Fibroblast of lung (primary cell): Measurements from ENCODE around the gene HAPLN2. TPM values are rescaled to one million over a fixed set of nuclear protein-coding genes. Genes with fewer than 3 reads are reported as not detected.
A peak's percentile ranks its signal among the peaks of the same experiment; 100 is the strongest.

ENCODE experiments used
- DNase-seq, 2 donors: peaks; one replicate each; pipeline versions ENCODE4 v3.0.0 to v3.0.0-alpha.2; 2010; ENCODE audit warnings: low read depth in 2 of 2
- H2AFZ ChIP-seq: 2 replicates; pipeline ENCODE4 v1.5.1; 2012; ENCODE audit warnings: low read length, control low read depth, inconsistent platforms
- H3K27ac ChIP-seq: 2 replicates; pipeline ENCODE4 v1.5.1; 2011; ENCODE audit warnings: low read length, control low read depth; ENCODE audit not compliant: insufficient read depth
- H3K27me3 ChIP-seq: 2 replicates; pipeline ENCODE4 v1.5.1; 2011; ENCODE audit warnings: mild to moderate bottlenecking, low read length; ENCODE audit not compliant: control insufficient read depth, insufficient read depth
- H3K36me3 ChIP-seq: 2 replicates; pipeline ENCODE4 v1.5.1; 2011; ENCODE audit warnings: low read length; ENCODE audit not compliant: control insufficient read depth, insufficient read depth
- H3K4me1 ChIP-seq: 2 replicates; pipeline ENCODE4 v1.5.1; 2011; ENCODE audit warnings: low read length; ENCODE audit not compliant: control insufficient read depth, insufficient read depth; ENCODE audit errors: extremely low read depth
- H3K4me2 ChIP-seq: 2 replicates; pipeline ENCODE4 v1.5.1; 2011; ENCODE audit warnings: low read length, control low read depth; ENCODE audit not compliant: insufficient read depth; ENCODE audit errors: extremely low read depth
- H3K4me3 ChIP-seq, 4 experiments: fragments of 200-600 bp in 1 of 4; sonication (generic) in 1 of 4; replicated peaks in 1 of 4; 2 replicates each; pipeline ENCODE4 v1.5.1; 2011 to 2016; ENCODE audit warnings: low read length in 4 of 4, low read depth in 3 of 4, mild to moderate bottlenecking in 3 of 4, control low read depth in 2 of 4, inconsistent platforms in 1 of 4, mixed read lengths in 1 of 4; ENCODE audit not compliant: insufficient read depth in 1 of 4; ENCODE audit errors: control extremely low read depth in 1 of 4
- H3K79me2 ChIP-seq: 2 replicates; pipeline ENCODE4 v1.5.1; 2012; ENCODE audit warnings: mild to moderate bottlenecking, low read length, inconsistent platforms; ENCODE audit not compliant: control insufficient read depth, insufficient read depth
- H3K9ac ChIP-seq: 2 replicates; pipeline ENCODE4 v1.5.1; 2011; ENCODE audit warnings: mild to moderate bottlenecking, low read length, control low read depth; ENCODE audit not compliant: insufficient read depth
- H3K9me3 ChIP-seq: 2 replicates; pipeline ENCODE4 v1.5.1; 2012; ENCODE audit warnings: low read depth, low read length; ENCODE audit not compliant: control insufficient read depth, insufficient read depth
- H4K20me1 ChIP-seq: 2 replicates; pipeline ENCODE4 v1.5.1; 2011; ENCODE audit warnings: low read length; ENCODE audit not compliant: control insufficient read depth, insufficient read depth; ENCODE audit errors: extremely low read depth
- EZH2 ChIP-seq: IDR thresholded peaks from 2 replicates; pipeline ENCODE4 v1.5.1; 2012; ENCODE audit warnings: low read length, control low read depth, mild to moderate bottlenecking; ENCODE audit errors: missing control alignments
- polyA plus RNA-seq, 2 donors: library from polyadenylated mRNA; depleted of rRNA in 1 of 2; stranded (reverse) in 1 of 2; unstranded in 1 of 2; fragments of >200 nt; gene quantifications; 2 replicates each; pipeline ENCODE4 v1.2.1, GENCODE V29; 2011 to 2012; ENCODE audit warnings: missing spikeins in 1 of 2
- total RNA-seq: library from RNA; depleted of rRNA; stranded (reverse); fragments of >200 nt; gene quantifications from 2 replicates; pipeline ENCODE4 v1.2.1, GENCODE V29; 2014
- TF ChIP-seq, protein P1 (sequence below), 2 donors: IDR thresholded peaks in 1 of 2; conservative IDR thresholded peaks in 1 of 2; 1 replicate in 1 of 2; 2 replicates in 1 of 2; pipeline ENCODE4 v1.5.1; 2011 to 2012; ENCODE audit warnings: low read length in 2 of 2, control low read depth in 1 of 2, inconsistent platforms in 1 of 2, low read depth in 1 of 2, mild to moderate bottlenecking in 1 of 2

HAPLN2 gene
- total and polyA plus RNA-seq, 2 donors (not counting 1 experiment from before 2014, with no cell fraction given), result not detected

- Histone ChIP-seq H3K79me2 (no peaks in the 10 kb centered on the region), H3K4me1 (peaks cover 42% of the 10 kb centered on the region), H3K9me3 (no peaks in the 10 kb centered on the region), H3K27ac (no peak overlapping the region), H3K9ac (no peak overlapping the region), H4K20me1 (no peaks in the 10 kb centered on the region), H2AFZ (no peak overlapping the region), H3K36me3 (no peaks in the 10 kb centered on the region), H3K4me3 (no peak overlapping the region), H3K27me3 (peaks cover 16% of the 10 kb centered on the region), H3K4me2 (no peak overlapping the region)
- TF ChIP-seq EZH2, result no peak
- TF ChIP-seq, protein P1, sequence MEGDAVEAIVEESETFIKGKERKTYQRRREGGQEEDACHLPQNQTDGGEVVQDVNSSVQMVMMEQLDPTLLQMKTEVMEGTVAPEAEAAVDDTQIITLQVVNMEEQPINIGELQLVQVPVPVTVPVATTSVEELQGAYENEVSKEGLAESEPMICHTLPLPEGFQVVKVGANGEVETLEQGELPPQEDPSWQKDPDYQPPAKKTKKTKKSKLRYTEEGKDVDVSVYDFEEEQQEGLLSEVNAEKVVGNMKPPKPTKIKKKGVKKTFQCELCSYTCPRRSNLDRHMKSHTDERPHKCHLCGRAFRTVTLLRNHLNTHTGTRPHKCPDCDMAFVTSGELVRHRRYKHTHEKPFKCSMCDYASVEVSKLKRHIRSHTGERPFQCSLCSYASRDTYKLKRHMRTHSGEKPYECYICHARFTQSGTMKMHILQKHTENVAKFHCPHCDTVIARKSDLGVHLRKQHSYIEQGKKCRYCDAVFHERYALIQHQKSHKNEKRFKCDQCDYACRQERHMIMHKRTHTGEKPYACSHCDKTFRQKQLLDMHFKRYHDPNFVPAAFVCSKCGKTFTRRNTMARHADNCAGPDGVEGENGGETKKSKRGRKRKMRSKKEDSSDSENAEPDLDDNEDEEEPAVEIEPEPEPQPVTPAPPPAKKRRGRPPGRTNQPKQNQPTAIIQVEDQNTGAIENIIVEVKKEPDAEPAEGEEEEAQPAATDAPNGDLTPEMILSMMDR (conservative IDR thresholded peaks at IDR 0.05 in 1 of 2, IDR thresholded peaks at IDR 0.05 in 1 of 2; ENCODE audit: low read depth in 1 of 2, low read length in 2 of 2), result no peak
- DNase-seq, result no peak
Measured at GRCh38 chr1:156658945-156659574, 39.8 kb downstream of the HAPLN2 start.

DNA sequence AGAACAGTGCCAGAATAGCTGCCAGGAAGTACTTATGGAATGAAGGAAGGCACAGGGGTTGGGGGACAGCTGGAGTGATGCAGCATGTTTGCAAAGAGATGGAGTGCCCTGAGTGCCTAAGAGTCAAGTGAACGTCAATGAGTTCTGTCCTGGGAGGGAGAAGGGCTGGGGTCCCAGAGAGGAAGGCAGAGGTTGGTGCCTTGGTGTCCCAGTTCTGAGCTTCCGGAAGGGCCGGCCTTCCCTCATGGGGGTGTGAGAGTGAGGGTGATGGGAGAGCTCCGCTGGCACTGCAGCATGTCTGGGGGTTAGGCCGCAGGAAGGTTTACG lies 40.4 kb downstream of the HAPLN2 start:
- H3K9me3 ChIP-seq, result no peaks in the 10 kb centered on the region
- no peaks in the 10 kb centered on the region for H3K79me2 ChIP-seq
- H3K9ac ChIP-seq, result no peak overlapping the region
- peaks cover 16% of the 10 kb centered on the region for H3K27me3 ChIP-seq
- no peak for DNase-seq
- no peaks in the 10 kb centered on the region for H3K36me3 ChIP-seq
- TF ChIP-seq, protein P1 (conservative IDR thresholded peaks at IDR 0.05 in 1 of 2, IDR thresholded peaks at IDR 0.05 in 1 of 2; ENCODE audit: low read depth in 1 of 2, low read length in 2 of 2), result no peak
- TF ChIP-seq EZH2, result no peak
- no peaks in the 10 kb centered on the region for H4K20me1 ChIP-seq
- H3K27ac ChIP-seq, result no peak overlapping the region
- peak overlapping the region; percentile 46 for H3K4me2 ChIP-seq
- no peak overlapping the region for H3K4me3 ChIP-seq
- peak overlapping the region; percentile 44 for H2AFZ ChIP-seq
- peaks cover 47% of the 10 kb centered on the region for H3K4me1 ChIP-seq

DNA sequence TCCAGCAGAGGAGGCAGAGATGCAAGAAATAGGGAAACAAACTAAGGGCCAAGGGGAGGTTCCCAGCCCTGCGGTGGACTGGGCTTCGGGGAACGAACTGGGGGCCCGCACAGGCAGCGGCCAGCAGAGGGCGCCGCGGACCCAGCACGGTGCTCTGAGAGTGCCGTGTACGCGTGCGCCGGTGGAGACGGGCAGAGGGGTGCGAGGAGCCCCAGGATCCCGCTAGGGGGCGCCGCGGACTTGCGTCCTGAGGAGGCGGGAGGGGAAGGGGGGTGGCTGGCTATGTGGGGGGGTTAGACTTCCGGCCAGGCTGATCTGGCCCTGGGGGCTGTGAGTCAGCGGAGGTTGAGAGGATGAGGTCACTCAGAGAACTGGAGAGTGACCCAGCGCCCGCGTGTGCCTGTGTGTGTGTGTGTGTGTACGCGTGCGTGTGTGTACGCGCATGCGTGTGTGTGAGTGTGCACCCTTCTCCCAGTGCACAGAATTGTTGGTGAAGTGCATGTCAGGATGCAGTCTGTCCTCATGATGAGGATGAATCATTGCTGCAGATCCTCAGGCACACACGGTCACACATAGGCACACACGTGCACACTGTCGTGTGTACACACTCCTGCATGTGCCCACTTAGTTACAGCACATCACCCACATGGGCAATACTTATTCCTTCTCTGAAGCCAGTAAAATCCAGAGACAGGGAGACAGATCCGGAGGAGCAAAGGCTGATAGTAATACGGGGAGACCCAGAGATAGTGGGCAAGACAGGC lies 41.0 kb downstream of the HAPLN2 start:
- Histone ChIP-seq H3K4me1 (peaks cover 51% of the 10 kb centered on the region), H3K4me2 (peak overlapping the region; percentile 46), H4K20me1 (no peaks in the 10 kb centered on the region), H3K36me3 (no peaks in the 10 kb centered on the region), H3K4me3 (no peak overlapping the region), H3K9me3 (no peaks in the 10 kb centered on the region), H3K79me2 (no peaks in the 10 kb centered on the region), H3K9ac (no peak overlapping the region), H3K27ac (peak overlapping the region; percentile 75), H2AFZ (peak overlapping the region; percentile 44), H3K27me3 (peaks cover 15% of the 10 kb centered on the region)
- TF ChIP-seq, protein P1 (conservative IDR thresholded peaks at IDR 0.05 in 1 of 2, IDR thresholded peaks at IDR 0.05 in 1 of 2; ENCODE audit: low read depth in 1 of 2, low read length in 2 of 2), result peak; percentile 90 to 96
- no peak for TF ChIP-seq EZH2
- peak; percentile 96 to 99 for DNase-seq
